ENCODE data around the gene CARNS1. TPM values are rescaled to one million over a fixed set of nuclear protein-coding genes. Genes with fewer than 3 reads are reported as not detected.

Gene CARNS1
- total and polyA plus RNA-seq, 9 of the 15 experiments (the other 6 are each of a cell fraction or from before 2014, with no cell fraction given), result 0.01 to 0.18 (median 0.06) TPM; not detected in 3

- TF ChIP-seq TRIM25 (IDR thresholded peaks at IDR 0.05; ENCODE audit: borderline replicate concordance), result no peak
- TF ChIP-seq HEY1 (CRISPR knock-in tag; IDR thresholded peaks at IDR 0.05; ENCODE audit: borderline replicate concordance), result no peak
- no peak for TF ChIP-seq HNRNPUL1 (IDR thresholded peaks at IDR 0.05; ENCODE audit: low read length)
- no peak for TF ChIP-seq SFPQ (IDR thresholded peaks at IDR 0.05; ENCODE audit: low read depth, low read length)
- peak; percentile 48; the same call in 1 of the 2 replicates for TF ChIP-seq HNRNPL (IDR thresholded peaks at IDR 0.05; ENCODE audit: low read depth, low read length)
- TF ChIP-seq ZNF184 (CRISPR knock-in tag; IDR thresholded peaks at IDR 0.05), result no peak
- TF ChIP-seq ZNF584 (CRISPR knock-in tag; IDR thresholded peaks at IDR 0.05; ENCODE audit: low read depth), result no peak
- no peak for TF ChIP-seq HMG20B (CRISPR knock-in tag; IDR thresholded peaks at IDR 0.05)
- 0 out of 2 replicates have a peak, but pooled peaks have one; percentile 26 for TF ChIP-seq ZNF263 (CRISPR knock-in tag; IDR thresholded peaks at IDR 0.05; ENCODE audit: borderline replicate concordance)
- TF ChIP-seq ESRRA (IDR thresholded peaks at IDR 0.05; ENCODE audit: borderline replicate concordance, low read depth), result 0 out of 2 replicates have a peak, but pooled peaks have one; percentile 42
Measured at GRCh38 chr11:67468759-67469507, 53.5 kb downstream of the CARNS1 start, which contains the start of gene TMEM134 (continued).

Data from K562 (cell line).